Adrenal gland (tissue), 5 donors: ENCODE measurements around the gene ANTXR1.

Source experiments
- POLR2A ChIP-seq, 2 donors: fragments of 450-650 bp; IDR thresholded peaks; one replicate each; pipeline ENCODE4 v1.6.1; 2017; ENCODE audit warnings: antibody characterized with exemption in 2 of 2, mild to moderate bottlenecking in 2 of 2, moderate library complexity in 1 of 2
- TF ChIP-seq, protein P1 (sequence below), 6 experiments: fragments of 450-650 bp in 4 of 6; fragments of 200-600 bp in 2 of 6; sonication (generic) in 1 of 6; IDR thresholded peaks; 1 replicate in 5 of 6; 2 replicates in 1 of 6; pipeline versions ENCODE4 v1.5.1 to v1.8.0; 2016 to 2021; ENCODE audit warnings: antibody characterized with exemption in 6 of 6, mild to moderate bottlenecking in 2 of 6, moderate library complexity in 1 of 6
- donor health status: DM: no; HTN: no; CAD: no.

DNA sequence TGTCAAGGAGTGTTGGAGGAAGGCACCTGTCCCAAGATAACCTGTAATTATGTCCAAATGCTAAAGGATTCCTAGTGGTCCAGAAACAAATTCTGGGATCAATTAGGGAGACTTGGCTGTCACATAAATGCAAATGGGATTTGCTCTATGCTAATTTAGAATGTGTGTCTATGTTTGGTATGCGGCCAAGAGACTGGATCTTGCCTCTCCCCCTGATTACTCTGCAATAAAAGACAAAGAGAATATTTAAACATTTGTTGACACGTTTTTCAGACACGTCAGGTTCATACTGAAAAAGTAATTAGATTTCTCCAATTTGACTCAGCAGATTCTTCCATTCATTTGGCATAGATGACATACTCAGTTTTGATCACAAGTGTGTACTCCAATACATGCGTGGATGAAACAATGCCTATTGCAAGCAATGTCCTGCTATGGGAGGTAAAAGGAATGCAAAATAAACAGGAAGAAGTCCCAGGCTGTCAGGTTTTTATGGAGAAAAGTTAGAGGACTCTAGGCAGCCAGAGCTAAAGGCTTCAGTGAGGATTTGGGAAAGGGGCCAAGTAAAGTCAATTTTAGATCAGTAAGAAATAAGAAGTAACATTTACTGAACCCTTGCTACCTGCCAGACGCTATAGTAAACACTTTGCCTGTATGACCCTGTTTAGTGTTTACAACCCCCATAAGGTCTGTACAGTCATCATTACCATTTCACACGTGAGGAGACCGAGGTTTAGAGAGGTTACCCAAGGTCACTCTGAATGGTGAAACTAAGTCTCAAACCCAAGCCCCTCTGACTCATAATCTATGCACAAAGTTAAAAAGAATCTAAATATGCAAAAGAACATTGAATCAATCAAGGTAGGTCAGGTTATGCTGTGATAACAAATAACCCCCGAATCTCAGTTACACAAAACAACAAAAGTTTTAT is 7.8 kb downstream of the ANTXR1 start:
- TF ChIP-seq, protein P1, sequence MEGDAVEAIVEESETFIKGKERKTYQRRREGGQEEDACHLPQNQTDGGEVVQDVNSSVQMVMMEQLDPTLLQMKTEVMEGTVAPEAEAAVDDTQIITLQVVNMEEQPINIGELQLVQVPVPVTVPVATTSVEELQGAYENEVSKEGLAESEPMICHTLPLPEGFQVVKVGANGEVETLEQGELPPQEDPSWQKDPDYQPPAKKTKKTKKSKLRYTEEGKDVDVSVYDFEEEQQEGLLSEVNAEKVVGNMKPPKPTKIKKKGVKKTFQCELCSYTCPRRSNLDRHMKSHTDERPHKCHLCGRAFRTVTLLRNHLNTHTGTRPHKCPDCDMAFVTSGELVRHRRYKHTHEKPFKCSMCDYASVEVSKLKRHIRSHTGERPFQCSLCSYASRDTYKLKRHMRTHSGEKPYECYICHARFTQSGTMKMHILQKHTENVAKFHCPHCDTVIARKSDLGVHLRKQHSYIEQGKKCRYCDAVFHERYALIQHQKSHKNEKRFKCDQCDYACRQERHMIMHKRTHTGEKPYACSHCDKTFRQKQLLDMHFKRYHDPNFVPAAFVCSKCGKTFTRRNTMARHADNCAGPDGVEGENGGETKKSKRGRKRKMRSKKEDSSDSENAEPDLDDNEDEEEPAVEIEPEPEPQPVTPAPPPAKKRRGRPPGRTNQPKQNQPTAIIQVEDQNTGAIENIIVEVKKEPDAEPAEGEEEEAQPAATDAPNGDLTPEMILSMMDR (IDR thresholded peaks at IDR 0.05), result no peak
- TF ChIP-seq POLR2A (IDR thresholded peaks at IDR 0.05), result no peak
